HG03025 (cell line): ENCODE measurements around the gene AFDN.

Experiments
- ATAC-seq: cut with Tn5 transposase; IDR thresholded peaks from one replicate; pipeline ENCODE4 v1.9.1; 2021; ENCODE audit warnings: mild to moderate bottlenecking, moderate library complexity; ENCODE audit not compliant: unreplicated experiment, low FRiP score

Gene AFDN

DNA sequence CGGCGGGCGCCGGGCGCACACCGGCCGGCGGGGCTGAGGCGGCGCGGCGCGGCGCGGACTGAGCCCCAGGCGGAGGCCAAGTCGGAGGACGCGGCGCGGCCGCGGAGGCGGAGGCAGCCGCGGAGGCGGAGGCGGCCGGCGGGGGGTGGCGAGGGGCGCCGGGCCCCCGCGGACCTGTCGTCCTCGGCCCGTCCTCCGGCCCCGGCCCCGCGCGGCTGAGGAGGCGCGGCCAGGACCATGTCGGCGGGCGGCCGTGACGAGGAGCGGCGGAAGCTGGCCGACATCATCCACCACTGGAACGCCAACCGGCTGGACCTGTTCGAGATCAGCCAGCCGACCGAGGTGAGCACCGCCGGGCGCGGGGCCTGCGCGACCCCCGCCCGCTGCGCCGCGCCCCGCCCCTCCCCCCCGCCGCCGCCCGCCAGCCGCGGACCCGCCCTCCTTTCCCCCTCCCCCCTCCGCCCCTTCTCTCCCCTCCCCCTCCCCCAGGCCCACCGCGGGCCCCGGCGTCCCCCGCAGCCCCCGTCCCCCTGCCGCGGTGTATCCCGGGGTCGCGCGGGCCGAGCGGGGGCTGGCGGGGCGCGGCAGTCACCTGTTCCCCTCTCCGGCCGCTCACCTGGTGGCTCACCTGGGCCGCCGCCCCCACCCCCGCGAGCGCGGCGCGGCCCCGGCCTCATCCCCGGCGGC, at the start of gene AFDN:
Gene AFDN (plus strand): TSS at position 16 of the 687 bp plus-strand sequence. CDS start 222 bp downstream, at position 238.
- peak; percentile 57 for ATAC-seq

- ATAC-seq = no peak
These were observed 48.1 kb upstream of the AFDN start for GRCh38 chr6:167778497-167779128.

GRCh38 chr6:167779129-167779992, 47.4 kb upstream of the AFDN start:
- no peak for ATAC-seq

GRCh38 chr6:167779993-167780655, 46.6 kb upstream of the AFDN start:
- no peak for ATAC-seq

GRCh38 chr6:167781066-167781767, 45.5 kb upstream of the AFDN start:
- no peak for ATAC-seq

DNA sequence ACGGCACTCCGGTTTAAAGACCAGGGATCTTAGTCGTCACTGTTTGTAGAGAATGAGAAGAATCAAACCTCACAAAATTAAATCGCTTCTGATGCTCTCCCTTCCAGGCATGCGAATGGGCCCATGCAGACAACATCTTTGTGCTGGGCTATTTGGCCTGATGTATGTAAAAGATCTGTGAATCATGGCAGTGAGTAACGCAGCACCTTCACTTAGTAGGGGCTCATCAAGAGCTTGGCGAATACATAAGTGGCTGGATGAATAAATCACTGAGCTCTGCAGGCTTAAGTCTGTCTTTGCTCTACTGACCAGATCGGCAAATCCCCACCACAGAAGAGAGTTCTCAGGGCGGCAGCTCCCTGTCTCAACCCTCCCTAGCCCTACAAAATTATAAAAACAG, 44.8 kb upstream of the AFDN start:
- no peak for ATAC-seq

GRCh38 chr6:167782698-167783517, 43.8 kb upstream of the AFDN start:
- no peak for ATAC-seq

DNA sequence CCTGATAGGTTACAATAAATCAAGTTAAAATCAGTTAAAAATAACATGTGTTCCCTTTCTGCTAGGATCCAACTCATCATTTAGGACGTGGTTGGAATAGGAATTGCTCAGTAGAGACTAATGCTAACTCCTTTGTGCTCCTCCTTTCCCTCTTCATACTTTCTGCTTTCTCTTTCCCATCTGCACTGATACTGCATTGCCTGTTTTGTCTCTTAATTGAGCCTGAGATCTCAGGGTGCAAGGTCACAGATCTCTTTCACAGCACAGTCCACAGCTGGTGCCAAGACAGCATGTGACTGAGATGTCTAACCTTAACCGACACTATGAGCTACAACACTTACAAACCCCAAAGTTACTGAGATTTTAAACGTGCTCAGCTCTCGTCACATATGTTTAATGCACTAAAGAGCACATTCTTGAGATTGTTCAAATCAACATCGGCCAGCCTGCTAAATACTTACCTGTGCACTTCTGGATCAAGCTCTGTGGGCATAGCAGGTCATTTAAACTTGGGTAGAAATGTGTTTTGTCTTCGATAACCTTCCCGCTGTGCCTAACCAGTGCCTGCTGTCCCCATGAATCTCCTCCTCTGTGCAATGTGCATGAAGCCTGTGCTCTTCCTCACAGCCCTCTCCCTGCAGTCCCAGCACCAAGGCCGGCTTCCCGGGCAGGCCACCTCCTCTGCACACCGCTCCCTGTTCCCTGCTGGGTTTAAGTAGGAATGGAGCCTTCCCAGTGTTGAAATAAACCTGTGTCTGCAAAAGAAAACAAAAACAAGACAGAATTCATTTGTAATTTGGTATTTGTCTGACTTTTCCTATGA, 39.6 kb upstream of the AFDN start:
- ATAC-seq = no peak

DNA sequence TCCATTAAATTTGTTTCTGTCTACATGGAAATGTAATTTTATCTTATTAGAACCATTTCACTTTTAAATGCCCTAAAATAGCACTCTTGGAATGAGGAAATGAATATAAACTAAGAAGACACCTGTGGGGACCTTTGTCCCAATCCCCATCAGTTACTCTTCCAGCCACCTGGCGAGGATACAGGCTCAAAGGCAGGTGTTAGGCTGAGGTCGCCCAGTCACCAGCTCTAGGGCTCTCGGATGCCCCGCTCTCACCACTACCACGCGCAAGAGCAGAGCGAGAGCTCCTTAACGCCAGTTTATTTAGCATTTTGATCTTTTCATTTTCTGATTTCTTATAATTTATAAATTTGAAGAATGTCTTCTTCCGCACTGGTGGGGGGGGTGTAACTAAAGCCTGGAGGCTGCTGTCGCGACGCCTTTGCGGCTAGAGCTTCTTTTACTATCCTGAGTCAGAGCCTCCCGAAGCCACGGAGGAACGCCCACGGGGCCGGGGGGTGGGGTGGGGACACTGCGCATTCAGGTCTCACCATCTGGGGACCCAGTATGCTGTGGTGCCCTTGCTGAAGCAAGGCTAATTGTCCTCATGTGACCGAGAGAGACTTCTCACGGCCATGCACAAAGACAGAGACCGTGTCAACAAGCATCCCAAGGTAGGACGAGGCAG, 38.7 kb upstream of the AFDN start:
- ATAC-seq = no peak

DNA sequence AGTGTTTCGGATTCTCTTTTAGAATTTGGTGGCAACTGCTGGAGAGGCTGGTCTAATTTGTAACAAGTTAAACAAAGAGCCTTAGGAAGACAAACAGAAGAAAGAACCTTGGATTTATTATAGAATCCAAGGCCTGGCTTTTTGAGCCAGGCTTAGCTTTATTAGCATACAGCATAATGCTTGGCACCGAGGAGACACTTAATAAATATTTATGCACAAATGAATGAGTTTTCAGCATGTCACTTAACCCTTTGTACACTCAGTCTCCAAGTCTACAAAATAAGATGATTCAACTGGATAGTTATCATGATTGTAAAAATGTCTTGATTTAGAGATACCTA, 38.2 kb upstream of the AFDN start:
- no peak for ATAC-seq

- ATAC-seq = no peak
These were observed 37.4 kb upstream of the AFDN start for GRCh38 chr6:167789358-167789757.

DNA sequence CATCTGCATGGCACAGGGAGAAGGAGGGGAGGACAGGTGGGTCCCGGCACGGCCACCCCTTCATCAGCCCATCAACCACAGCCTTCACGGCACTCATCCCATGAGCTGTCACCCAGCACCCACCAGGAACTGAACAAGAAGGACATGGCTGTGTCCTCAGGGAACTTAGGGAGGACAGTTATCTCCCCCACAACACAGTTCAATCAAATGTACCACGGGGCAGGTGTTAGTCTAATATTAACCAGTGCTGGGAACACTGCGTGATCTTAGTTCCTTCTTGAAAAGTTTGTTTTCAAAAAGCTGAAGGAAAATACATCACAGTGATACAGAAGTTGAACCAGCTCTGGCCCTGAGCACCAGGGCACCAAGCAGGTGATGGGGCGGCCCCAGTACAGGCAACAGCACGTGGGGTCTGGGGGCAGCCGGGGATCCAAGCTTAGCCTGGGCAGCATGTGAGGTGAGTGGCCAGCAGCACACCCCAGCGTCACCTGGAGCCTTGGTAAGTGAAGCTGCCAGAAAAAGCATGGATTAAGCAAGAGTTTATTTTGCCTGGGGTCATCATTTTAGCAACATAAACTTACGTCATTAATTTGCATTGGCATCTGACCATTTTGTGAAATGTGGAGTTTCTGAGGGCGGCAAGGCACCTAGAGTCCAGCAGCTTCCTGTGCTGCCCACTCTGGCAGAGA, 35.5 kb upstream of the AFDN start:
- no peak for ATAC-seq

GRCh38 chr6:167791780-167792478, 34.8 kb upstream of the AFDN start:
- no peak for ATAC-seq

DNA sequence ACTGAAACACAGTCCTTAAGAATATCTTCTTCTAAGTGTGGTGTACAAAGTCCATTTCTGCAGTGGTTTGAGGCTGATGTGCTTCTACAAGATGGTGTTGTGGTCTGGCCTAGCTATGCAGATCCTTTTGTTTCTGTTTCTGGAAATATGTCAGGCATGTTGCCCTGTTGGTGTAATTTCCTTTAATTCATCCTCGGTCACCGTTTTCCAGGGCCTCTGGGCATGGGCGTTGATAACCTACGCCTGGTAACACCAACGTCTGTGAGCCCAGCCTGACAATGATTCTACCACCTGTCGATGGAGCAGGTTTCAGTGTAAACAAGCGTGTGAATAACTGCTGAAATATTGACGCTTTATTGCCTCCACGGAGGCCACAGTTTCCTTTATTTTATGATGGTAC, 33.3 kb upstream of the AFDN start:
- ATAC-seq = no peak

- ATAC-seq = no peak
These were observed 32.3 kb upstream of the AFDN start for GRCh38 chr6:167794161-167795157.

- no peak for ATAC-seq
These were observed 31.3 kb upstream of the AFDN start for GRCh38 chr6:167795321-167795811.
